T-helper 1 cell treated with Interleukin-12 subunit alpha and Interleukin-12 subunit beta and Interleukin-4 antibody, amounts not matched to agents 30 μg/mL and 1 μg/mL, for 36 hours (primary cell): Measurements from ENCODE around the gene OR1B1.
"Not testable (repeated sequence)": the region's sequence is repeated elsewhere in the genome, so short reads cannot be mapped to it uniquely, and the experiment has no call there.

Source experiments
- H3K27ac Mint-ChIP-seq: one replicate; pipeline ENCODE4 v1.8.0; 2021; ENCODE audit warnings: mild to moderate bottlenecking, mixed read lengths
- H3K27me3 Mint-ChIP-seq: one replicate; pipeline ENCODE4 v1.8.0; 2021; ENCODE audit warnings: low read depth, mixed read lengths
- H3K36me3 Mint-ChIP-seq: one replicate; pipeline ENCODE4 v1.8.0; 2021; ENCODE audit warnings: low read depth, mixed read lengths
- H3K4me1 Mint-ChIP-seq: one replicate; pipeline ENCODE4 v1.8.0; 2021; ENCODE audit warnings: low read depth, mixed read lengths
- H3K4me3 Mint-ChIP-seq: one replicate; pipeline ENCODE4 v1.8.0; 2021; ENCODE audit warnings: mild to moderate bottlenecking, moderate library complexity, mixed read lengths
- H3K9me3 Mint-ChIP-seq: one replicate; pipeline ENCODE4 v1.8.0; 2021; ENCODE audit warnings: mixed read lengths

OR1B1 gene

DNA sequence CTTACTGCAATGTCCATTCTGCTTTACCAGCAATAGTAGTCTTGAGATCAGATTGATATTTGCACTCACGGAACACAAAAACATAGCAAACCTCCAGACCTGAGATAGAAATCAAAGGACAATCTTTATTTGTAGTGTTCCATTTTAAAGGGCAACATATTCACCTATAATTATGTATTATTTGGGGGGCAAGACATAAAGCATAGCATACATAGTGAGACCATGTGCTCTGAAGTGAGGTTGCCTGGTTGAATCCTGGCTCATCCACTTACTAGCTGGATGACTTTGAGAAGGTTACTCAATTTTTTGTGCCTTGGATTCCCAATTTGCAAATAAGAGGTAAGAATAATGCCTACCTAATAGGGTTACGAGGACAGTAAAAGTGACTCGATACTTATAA, at the start of gene OR1B1:
TSS of gene OR1B1 (minus strand) at position 101 of the 400 bp plus-strand sequence.
- no peaks in the 10 kb centered on the region for H3K4me1 Mint-ChIP-seq
- H3K27me3 Mint-ChIP-seq, result no peaks in the 10 kb centered on the region
- no peak within 1 kb of the TSS for H3K27ac Mint-ChIP-seq
- no peaks in the 10 kb centered on the region for H3K9me3 Mint-ChIP-seq
- no peaks in the 10 kb centered on the region for H3K36me3 Mint-ChIP-seq
- H3K4me3 Mint-ChIP-seq, result no peak within 1 kb of the TSS

DNA sequence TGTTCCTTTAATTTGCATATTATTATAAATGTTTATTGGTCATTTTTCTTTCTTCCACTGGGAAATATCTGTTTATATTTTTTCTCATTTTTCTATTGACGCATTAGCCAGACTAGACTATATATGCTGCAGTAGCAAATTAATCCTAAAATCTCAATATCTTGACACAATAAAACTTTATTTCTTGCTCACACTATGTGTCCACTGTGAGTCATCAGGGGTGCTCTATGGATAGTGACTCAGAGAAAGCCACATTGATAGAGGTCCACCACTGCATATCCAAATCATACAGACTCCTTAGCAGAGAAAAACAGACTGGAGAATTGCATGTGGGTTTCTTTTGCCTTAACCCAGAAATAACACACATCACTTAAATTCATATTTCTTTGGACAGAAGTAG, 38.3 kb upstream of the OR1B1 start:
- H3K9me3 Mint-ChIP-seq, result peaks cover 18% of the 10 kb centered on the region
- H3K4me1 Mint-ChIP-seq, result no peaks in the 10 kb centered on the region
- H3K36me3 Mint-ChIP-seq, result no peaks in the 10 kb centered on the region
- no peak overlapping the region for H3K4me3 Mint-ChIP-seq
- H3K27ac Mint-ChIP-seq, result no peak overlapping the region
- no peaks in the 10 kb centered on the region for H3K27me3 Mint-ChIP-seq

DNA sequence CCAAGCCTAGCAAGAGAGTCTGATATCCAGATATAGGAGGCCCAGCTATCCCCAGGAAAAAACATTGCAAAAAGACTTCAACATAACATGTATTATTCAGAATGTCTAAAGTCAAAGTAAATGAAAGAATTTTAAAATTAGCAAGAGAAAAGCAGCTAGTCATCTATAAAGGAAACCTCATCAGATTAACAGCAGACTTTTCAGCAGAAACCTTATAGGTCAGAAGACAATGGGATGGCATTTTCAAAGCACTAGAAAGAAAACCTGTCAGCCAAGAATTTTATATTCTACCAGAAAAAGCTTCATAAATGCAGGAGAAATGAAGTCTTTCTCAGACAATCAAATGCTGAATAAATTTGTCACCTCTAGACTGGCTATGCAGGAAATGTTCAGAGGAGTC, 27.4 kb upstream of the OR1B1 start:
- Mint-ChIP-seq H3K36me3 (no peaks in the 10 kb centered on the region), H3K27ac (no peak overlapping the region), H3K9me3 (peaks cover 28% of the 10 kb centered on the region), H3K27me3 (no peaks in the 10 kb centered on the region), H3K4me3 (no peak overlapping the region), H3K4me1 (no peaks in the 10 kb centered on the region)

DNA sequence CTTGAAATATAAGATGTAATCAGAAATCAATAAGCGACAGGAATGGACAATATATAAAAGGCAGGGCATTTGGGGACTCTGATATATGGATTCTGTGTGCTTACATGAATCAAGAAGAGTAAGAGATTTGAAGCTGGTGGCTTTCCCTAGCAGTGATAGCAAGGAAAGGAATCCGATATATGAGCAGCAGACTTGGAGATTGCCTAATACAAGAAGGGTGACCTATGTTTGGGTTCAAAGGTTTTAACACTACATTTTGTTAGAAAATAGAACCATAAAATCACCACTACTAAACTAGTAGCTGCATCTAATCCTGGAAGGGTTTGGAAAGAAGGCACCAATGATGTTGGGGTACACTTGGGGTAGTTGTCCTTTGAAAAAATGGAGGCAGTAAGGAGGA, 15.1 kb upstream of the OR1B1 start:
- Mint-ChIP-seq H3K4me1 (no peaks in the 10 kb centered on the region), H3K4me3 (no peak overlapping the region), H3K9me3 (peaks cover 10% of the 10 kb centered on the region), H3K36me3 (no peaks in the 10 kb centered on the region), H3K27ac (no peak overlapping the region), H3K27me3 (peaks cover 3% of the 10 kb centered on the region)

DNA sequence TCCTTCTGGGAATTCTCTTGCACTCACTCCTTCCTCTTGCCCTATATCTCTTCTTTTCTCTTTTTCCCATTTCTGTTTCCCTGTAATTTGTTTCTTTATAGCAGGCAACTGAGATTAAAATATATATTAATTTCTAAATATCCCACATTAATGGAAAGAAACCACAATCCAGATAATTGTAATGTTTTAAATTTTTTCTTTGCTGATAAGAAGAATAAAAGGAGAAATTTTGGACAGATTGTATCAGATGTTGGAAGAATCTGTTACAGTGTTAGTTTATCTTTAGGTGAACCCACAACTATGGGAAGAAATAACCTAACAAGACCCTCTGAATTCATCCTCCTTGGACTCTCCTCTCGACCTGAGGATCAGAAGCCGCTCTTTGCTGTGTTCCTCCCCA, 4.0 kb upstream of the OR1B1 start, which contains the start of gene OR1L1:
TSS of gene OR1L1 (plus strand) at position 301 of the 400 bp plus-strand sequence. CDS start at position 301, 0 bp downstream.
- H3K36me3 Mint-ChIP-seq, result no peaks in the 10 kb centered on the region
- no peaks in the 10 kb centered on the region for H3K9me3 Mint-ChIP-seq
- no peak within 1 kb of the TSS for H3K27ac Mint-ChIP-seq
- H3K4me3 Mint-ChIP-seq, result no peak within 1 kb of the TSS
- no peaks in the 10 kb centered on the region for H3K27me3 Mint-ChIP-seq
- no peaks in the 10 kb centered on the region for H3K4me1 Mint-ChIP-seq

DNA sequence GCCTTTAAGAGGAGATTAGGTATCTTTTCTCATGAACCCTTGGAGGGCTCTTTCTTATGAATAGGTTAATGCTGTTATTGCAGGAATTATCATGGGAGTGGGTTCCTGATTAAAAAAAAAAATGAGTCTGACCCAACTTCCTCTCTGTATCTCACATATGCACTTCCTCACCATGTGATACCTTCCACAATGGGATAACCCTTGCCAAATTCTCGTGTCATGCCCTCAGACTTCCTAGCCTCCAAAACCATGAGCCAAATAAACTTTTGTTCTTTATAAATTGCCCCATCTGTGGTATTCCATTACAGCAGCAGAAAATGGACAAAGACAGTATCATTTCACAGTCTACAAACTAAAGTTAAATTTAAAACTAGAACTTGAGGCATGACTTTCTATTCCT, 1.0 kb downstream of the OR1B1 start:
- no peaks in the 10 kb centered on the region for H3K9me3 Mint-ChIP-seq
- H3K4me3 Mint-ChIP-seq, result no peak overlapping the region
- H3K27ac Mint-ChIP-seq, result no peak overlapping the region
- no peaks in the 10 kb centered on the region for H3K27me3 Mint-ChIP-seq
- no peaks in the 10 kb centered on the region for H3K36me3 Mint-ChIP-seq
- no peaks in the 10 kb centered on the region for H3K4me1 Mint-ChIP-seq

DNA sequence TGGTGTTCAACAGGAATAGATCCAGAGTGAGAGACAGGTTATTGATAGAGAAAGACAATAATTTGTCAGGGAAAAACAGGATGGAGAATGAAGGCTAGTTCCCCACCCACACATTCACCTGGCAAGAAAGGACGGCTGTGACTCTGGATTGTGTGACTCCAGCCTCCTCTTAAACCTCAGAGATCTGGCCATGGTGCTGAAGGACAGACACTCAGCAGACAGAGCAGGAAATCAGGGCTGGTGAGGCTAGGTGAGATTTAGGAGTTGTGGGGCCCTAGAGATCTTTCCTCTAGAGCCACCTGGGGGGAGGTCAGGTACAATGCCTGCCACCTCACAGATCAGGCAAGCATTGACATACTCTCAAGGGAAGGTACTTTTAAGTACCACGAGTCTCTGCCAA, 15.2 kb downstream of the OR1B1 start:
- no peaks in the 10 kb centered on the region for H3K4me1 Mint-ChIP-seq
- H3K27ac Mint-ChIP-seq, result no peak overlapping the region
- H3K36me3 Mint-ChIP-seq, result no peaks in the 10 kb centered on the region
- peaks cover 13% of the 10 kb centered on the region for H3K9me3 Mint-ChIP-seq
- H3K27me3 Mint-ChIP-seq, result peaks cover 4% of the 10 kb centered on the region
- no peak overlapping the region for H3K4me3 Mint-ChIP-seq

DNA sequence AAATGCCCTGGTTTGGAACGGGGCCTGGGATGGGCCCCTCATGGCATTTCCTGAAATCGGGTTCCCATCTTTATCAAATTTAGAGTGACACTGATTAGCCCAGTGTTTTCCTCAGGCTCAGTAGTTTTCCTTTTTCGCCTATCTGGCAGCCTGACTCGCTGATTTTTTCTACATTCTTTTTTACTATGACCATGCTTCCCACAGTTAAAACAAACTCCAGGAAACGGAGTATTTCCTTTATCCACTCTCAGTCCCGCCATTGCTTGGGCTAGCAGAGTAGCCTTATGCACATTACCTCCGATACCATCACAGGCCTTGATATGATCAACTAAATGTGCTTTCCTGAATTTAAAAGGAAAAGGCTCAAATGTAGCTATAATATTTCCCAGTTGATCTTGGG, 37.4 kb downstream of the OR1B1 start:
- Mint-ChIP-seq H3K27ac (no peak overlapping the region), H3K9me3 (no peaks in the 10 kb centered on the region), H3K4me3 (no peak overlapping the region), H3K4me1 (no peaks in the 10 kb centered on the region), H3K36me3 (no peaks in the 10 kb centered on the region), H3K27me3 (no peaks in the 10 kb centered on the region)

DNA sequence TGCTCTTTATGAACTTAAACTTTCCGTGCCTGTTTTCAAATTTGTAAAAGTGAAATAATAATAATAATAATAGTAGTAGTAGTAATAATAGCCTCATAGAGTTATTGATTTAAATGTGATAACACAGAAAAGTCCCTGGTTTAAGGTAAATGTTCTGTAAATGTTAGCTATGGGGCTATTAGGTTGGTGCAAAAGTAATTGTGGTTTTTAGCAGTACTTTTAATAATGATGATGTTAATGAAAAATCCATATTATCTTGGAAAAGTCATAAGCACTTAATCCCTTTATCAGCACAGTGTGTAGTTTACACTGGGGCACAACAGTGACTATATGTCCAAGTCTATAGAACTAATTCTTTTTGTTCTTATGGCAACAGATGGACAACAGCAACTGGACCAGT, 43.1 kb downstream of the OR1B1 start, which contains the start of gene OR1Q1:
TSS of gene OR1Q1 (plus strand) at position 377 of the 400 bp plus-strand sequence. CDS start at position 377, 0 bp downstream.
- H3K9me3 Mint-ChIP-seq, result no peaks in the 10 kb centered on the region
- H3K36me3 Mint-ChIP-seq, result no peaks in the 10 kb centered on the region
- H3K27ac Mint-ChIP-seq, result no peak within 1 kb of the TSS
- no peak within 1 kb of the TSS for H3K4me3 Mint-ChIP-seq
- H3K27me3 Mint-ChIP-seq, result no peaks in the 10 kb centered on the region
- H3K4me1 Mint-ChIP-seq, result no peaks in the 10 kb centered on the region

DNA sequence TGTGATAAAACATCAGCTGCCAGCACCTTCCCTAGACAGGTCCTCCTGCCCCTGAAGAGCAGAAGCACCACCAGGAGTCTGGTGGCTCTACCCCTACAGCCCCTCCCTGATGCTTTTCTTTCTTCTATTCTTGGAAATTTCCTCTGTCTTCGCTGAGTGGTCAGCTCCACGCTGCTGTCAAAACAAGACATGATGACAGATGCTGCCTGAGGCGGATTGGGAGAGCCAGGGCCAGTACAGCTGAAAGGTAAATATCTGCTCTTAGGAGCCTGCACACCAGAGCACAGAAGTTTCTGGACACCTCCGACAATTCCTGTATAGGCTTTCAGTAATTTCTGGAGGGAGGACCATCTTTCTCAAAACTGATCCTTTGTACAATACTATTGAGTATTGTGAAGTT, 47.6 kb downstream of the OR1B1 start:
- no peak overlapping the region for H3K27ac Mint-ChIP-seq

DNA sequence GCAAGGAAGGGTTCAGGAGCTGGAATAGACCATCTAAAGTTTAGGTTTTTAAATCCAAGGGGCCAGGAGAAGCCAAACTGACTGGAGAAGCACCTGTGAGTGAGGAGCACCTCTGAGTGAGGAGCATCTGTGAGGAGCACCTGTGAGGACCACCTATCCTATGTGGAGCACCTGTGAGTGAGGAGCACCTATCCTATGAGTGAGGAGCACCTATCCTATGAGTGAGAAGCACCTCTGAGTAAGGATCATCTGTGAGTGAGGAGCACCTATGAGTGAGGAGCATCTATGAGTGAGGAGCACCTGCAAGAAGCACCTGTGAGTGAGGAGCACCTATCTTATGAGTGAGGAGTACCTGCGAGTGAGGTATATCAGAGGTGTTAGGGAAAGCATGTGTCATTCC, 50.8 kb downstream of the OR1B1 start:
- no peaks in the 10 kb centered on the region for H3K4me1 Mint-ChIP-seq
- H3K27me3 Mint-ChIP-seq, result no peaks in the 10 kb centered on the region
- no peaks in the 10 kb centered on the region for H3K9me3 Mint-ChIP-seq
- H3K36me3 Mint-ChIP-seq, result no peaks in the 10 kb centered on the region
- no peak overlapping the region for H3K27ac Mint-ChIP-seq
- no peak overlapping the region for H3K4me3 Mint-ChIP-seq

More for the DNA sequence above, 47.6 kb downstream of the OR1B1 start:
- Mint-ChIP-seq H3K27me3 (no peaks in the 10 kb centered on the region), H3K4me1 (no peaks in the 10 kb centered on the region), H3K4me3 (no peak overlapping the region), H3K36me3 (no peaks in the 10 kb centered on the region), H3K9me3 (no peaks in the 10 kb centered on the region)

DNA sequence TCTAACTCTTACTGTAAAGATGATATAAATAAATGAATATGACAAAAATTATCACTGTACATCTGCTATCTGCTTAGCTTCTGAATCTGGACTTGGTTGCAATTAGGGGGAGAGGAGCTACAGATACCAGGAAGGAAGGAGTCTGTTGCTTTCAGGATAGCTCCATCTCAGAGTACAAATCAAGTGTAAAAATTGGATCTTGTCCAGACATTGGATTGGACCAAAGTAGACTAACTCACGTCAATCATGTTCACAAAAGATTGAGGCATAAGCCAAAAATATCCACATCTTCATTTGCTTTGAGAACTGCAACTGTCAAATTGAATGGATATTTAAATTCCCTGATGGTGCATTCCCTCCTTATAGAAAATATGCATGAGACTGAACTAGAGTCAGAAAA, 51.7 kb downstream of the OR1B1 start:
- no peak overlapping the region for H3K27ac Mint-ChIP-seq
- peaks cover 7% of the 10 kb centered on the region for H3K9me3 Mint-ChIP-seq
- no peak overlapping the region for H3K4me3 Mint-ChIP-seq
- no peaks in the 10 kb centered on the region for H3K27me3 Mint-ChIP-seq
- H3K36me3 Mint-ChIP-seq, result no peaks in the 10 kb centered on the region
- no peaks in the 10 kb centered on the region for H3K4me1 Mint-ChIP-seq

DNA sequence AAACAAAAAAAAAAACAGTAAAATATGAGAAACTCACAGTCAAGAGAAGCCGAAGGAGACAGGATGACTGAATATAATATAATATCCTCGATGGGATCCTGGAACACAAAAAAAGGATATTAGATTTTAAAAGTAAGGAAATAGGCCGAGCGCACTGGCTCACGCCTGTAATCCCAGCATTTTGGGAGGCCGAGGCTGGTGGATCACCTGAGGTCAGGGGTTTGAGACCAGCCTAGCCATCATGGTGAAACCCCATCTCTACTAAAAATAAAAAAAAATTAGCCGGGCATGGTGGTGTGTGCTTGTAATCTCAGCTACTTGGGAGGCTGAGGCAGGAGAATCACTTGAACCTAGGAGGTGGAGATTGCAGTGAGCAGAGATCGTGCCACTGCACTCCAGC, 74.1 kb downstream of the OR1B1 start, which contains the start of gene OR1L8:
TSS of gene OR1L8 (minus strand) at position 101 of the 400 bp plus-strand sequence. CDS start 14,907 bp downstream, outside the sequence.
- H3K36me3 Mint-ChIP-seq, H3K4me1 Mint-ChIP-seq, H3K4me3 Mint-ChIP-seq, H3K27ac Mint-ChIP-seq, H3K27me3 Mint-ChIP-seq, H3K9me3 Mint-ChIP-seq: not testable (repeated sequence)

DNA sequence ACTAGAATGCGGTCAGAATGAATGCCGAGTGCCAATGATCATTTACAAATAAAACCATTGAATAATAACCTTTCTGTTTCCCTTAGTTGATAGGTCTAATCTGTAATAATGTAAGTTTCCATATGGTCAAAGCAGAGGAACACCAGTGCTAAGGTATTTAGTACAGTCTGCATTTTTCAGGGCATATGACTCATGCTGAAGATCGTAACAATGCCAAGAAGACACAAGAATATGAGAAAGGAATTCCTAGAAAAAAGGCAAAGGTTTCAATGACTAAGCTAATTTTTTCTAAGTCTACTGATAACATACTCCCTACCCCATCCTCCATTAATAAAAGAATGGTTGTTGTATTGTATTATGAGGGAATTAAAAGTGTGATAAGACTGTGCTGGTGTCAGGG, 77.1 kb downstream of the OR1B1 start:
- Mint-ChIP-seq H3K36me3 (no peaks in the 10 kb centered on the region), H3K27me3 (peaks cover 6% of the 10 kb centered on the region), H3K27ac (no peak overlapping the region)

DNA sequence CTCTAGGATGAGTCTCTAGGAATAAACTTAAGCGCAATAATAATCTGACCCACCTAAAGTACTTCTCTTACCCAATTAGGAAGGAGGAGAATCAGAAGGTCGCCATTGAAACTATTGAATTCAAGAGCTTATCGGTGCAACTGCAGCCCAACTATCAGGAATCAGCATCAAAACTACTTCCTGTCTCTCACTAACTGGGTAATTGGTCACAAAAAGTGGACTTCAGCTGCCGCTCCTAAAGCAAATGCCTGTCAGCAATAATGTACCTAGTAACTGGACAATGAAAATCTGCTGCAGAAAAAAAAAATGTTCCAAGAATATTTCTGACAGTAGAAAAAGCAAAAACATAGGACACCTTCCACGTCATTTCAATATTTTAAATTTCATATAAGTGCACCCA, 77.6 kb downstream of the OR1B1 start:
- Mint-ChIP-seq H3K27me3 (peaks cover 3% of the 10 kb centered on the region), H3K4me3 (no peak overlapping the region), H3K9me3 (no peaks in the 10 kb centered on the region), H3K36me3 (no peaks in the 10 kb centered on the region), H3K27ac (no peak overlapping the region), H3K4me1 (no peaks in the 10 kb centered on the region)

More for the DNA sequence above, 77.1 kb downstream of the OR1B1 start:
- H3K4me3 Mint-ChIP-seq, result no peak overlapping the region
- H3K9me3 Mint-ChIP-seq, result no peaks in the 10 kb centered on the region
- no peaks in the 10 kb centered on the region for H3K4me1 Mint-ChIP-seq
